Activated T-helper 9 cell treated with anti-CD3 and anti-CD28 coated beads, Interleukin-2, amount 50 U/mL, for 16 hours (primary cell): Measurements from ENCODE around the gene SLC29A2.

Experiments
- DNase-seq: peaks from one replicate; pipeline ENCODE4 v3.0.0-alpha.2; 2020; ENCODE audit warnings: low read depth

Gene SLC29A2

GRCh38 chr11:66317723-66318599, 53.6 kb downstream of the SLC29A2 start:
- DNase-seq: no peak

- no peak for DNase-seq
Observed at GRCh38 chr11:66317322-66317722, 54.2 kb downstream of the SLC29A2 start.

GRCh38 chr11:66316849-66317251, 54.7 kb downstream of the SLC29A2 start, which contains the start of gene CD248:
Gene CD248 (minus strand): TSS chr11:66317044. CDS start chr11:66317027, 17 bp downstream.
- DNase-seq: no peak

GRCh38 chr11:66315921-66316811, 55.4 kb downstream of the SLC29A2 start:
- no peak for DNase-seq

- no peak for DNase-seq
Observed at GRCh38 chr11:66315498-66315885, 56.1 kb downstream of the SLC29A2 start.

GRCh38 chr11:66314561-66315497, 56.7 kb downstream of the SLC29A2 start:
- no peak for DNase-seq

GRCh38 chr11:66314186-66314501, 57.4 kb downstream of the SLC29A2 start:
- no peak for DNase-seq

- DNase-seq: no peak
Observed at GRCh38 chr11:66313321-66314185, 58.0 kb downstream of the SLC29A2 start.

- peak; percentile 92 for DNase-seq
Observed at GRCh38 chr11:66312549-66313320, 58.8 kb downstream of the SLC29A2 start.
